ENCODE data around the gene NRSN1. TPM values are rescaled to one million over a fixed set of nuclear protein-coding genes. Genes with fewer than 3 reads are reported as not detected.

Gene NRSN1
- total RNA-seq, 2 donors from 2014 or later = not detected

- intact Hi-C loops (cut with DNase I) = no loop called here
- no peaks in the 10 kb centered on the region for H3K27me3 ChIP-seq
- H3K9me3 ChIP-seq = no peaks in the 10 kb centered on the region
- H3K36me3 ChIP-seq (replicated peaks in 1 of 2; ENCODE audit: insufficient read depth in 1 of 2, low read depth in 2 of 2) = no peaks in the 10 kb centered on the region
- TF ChIP-seq CTCF (IDR thresholded peaks at IDR 0.05) (no peak), POLR2A (IDR thresholded peaks at IDR 0.05) (no peak)
- H3K27ac ChIP-seq = no peak overlapping the region
- WGBS, 2 donors = 46 to 52% methylated on average over 3 of the region's 3 CpGs
- no peaks in the 10 kb centered on the region for H3K4me1 ChIP-seq
- ATAC-seq (no peak), DNase-seq (no peak)
- no peak overlapping the region for H3K4me3 ChIP-seq
Measured at GRCh38 chr6:24092407-24092806, 33.6 kb upstream of the NRSN1 start.

GRCh38 chr6:24093381-24093780 lies 32.6 kb upstream of the NRSN1 start:
- H3K4me1 ChIP-seq = no peaks in the 10 kb centered on the region
- no peaks in the 10 kb centered on the region for H3K9me3 ChIP-seq
- no peak overlapping the region for H3K27ac ChIP-seq
- DNase-seq = no peak
- WGBS, 2 donors = 63 to 77% methylated on average over 4 of the region's 4 CpGs
- H3K27me3 ChIP-seq = no peaks in the 10 kb centered on the region
- H3K4me3 ChIP-seq = no peak overlapping the region
- intact Hi-C loops (cut with DNase I) = no loop called here
- H3K36me3 ChIP-seq (replicated peaks in 1 of 2; ENCODE audit: insufficient read depth in 1 of 2, low read depth in 2 of 2) = no peaks in the 10 kb centered on the region
- ATAC-seq = no peak
- no peak for TF ChIP-seq CTCF (IDR thresholded peaks at IDR 0.05)
- TF ChIP-seq POLR2A (IDR thresholded peaks at IDR 0.05) = no peak

GRCh38 chr6:24099181-24099580 lies 26.8 kb upstream of the NRSN1 start:
- H3K9me3 ChIP-seq = no peaks in the 10 kb centered on the region
- 48 to 52% methylated on average over 2 of the region's 2 CpGs for WGBS, 2 donors
- intact Hi-C loops (cut with DNase I) = no loop called here

GRCh38 chr6:24100024-24100769 lies 25.8 kb upstream of the NRSN1 start:
- DNase-seq (no peak), ATAC-seq (no peak)
- Histone ChIP-seq H3K27ac (no peak overlapping the region), H3K4me1 (no peaks in the 10 kb centered on the region), H3K27me3 (no peaks in the 10 kb centered on the region), H3K4me3 (no peak overlapping the region), H3K36me3 (replicated peaks in 1 of 2; ENCODE audit: insufficient read depth in 1 of 2, low read depth in 2 of 2) (no peaks in the 10 kb centered on the region), H3K9me3 (no peaks in the 10 kb centered on the region)
- intact Hi-C loops (cut with DNase I) = no loop called here
- 19 to 53% methylated on average over 1 of the region's 1 CpG for WGBS, 2 donors
- TF ChIP-seq POLR2A (IDR thresholded peaks at IDR 0.05) = no peak
- no peak for TF ChIP-seq CTCF (IDR thresholded peaks at IDR 0.05)

More at GRCh38 chr6:24099181-24099580, 26.8 kb upstream of the NRSN1 start:
- Histone ChIP-seq H3K4me3 (no peak overlapping the region), H3K27me3 (no peaks in the 10 kb centered on the region), H3K36me3 (replicated peaks in 1 of 2; ENCODE audit: insufficient read depth in 1 of 2, low read depth in 2 of 2) (no peaks in the 10 kb centered on the region), H3K27ac (no peak overlapping the region), H3K4me1 (no peaks in the 10 kb centered on the region)
- ATAC-seq = no peak
- no peak for DNase-seq
- TF ChIP-seq POLR2A (IDR thresholded peaks at IDR 0.05) (no peak), CTCF (IDR thresholded peaks at IDR 0.05) (no peak)

GRCh38 chr6:24100770-24101155 lies 25.3 kb upstream of the NRSN1 start:
- no peak for ATAC-seq
- Histone ChIP-seq H3K9me3 (no peaks in the 10 kb centered on the region), H3K4me1 (no peaks in the 10 kb centered on the region), H3K36me3 (replicated peaks in 1 of 2; ENCODE audit: insufficient read depth in 1 of 2, low read depth in 2 of 2) (no peaks in the 10 kb centered on the region), H3K27ac (no peak overlapping the region), H3K4me3 (no peak overlapping the region), H3K27me3 (no peaks in the 10 kb centered on the region)
- WGBS, 2 donors = 22 to 24% methylated on average over 2 of the region's 2 CpGs
- no peak for TF ChIP-seq POLR2A (IDR thresholded peaks at IDR 0.05)
- no peak for DNase-seq
- intact Hi-C loops (cut with DNase I) = no loop called here

All from body of pancreas (tissue), 4 donors.